Measurements from ENCODE around the gene LRRC7. TPM values are rescaled to one million over a fixed set of nuclear protein-coding genes. Genes with fewer than 3 reads are reported as not detected.
"Not testable (repeated sequence)": the region's sequence is repeated elsewhere in the genome, so short reads cannot be mapped to it uniquely, and the experiment has no call there.

LRRC7 gene
- total RNA-seq, 1 donor from 2014 or later: 8.8 TPM

- DNase-seq: no peak
These were observed 129.6 kb downstream of the LRRC7 start for GRCh38 chr1:69697340-69697739.

- DNase-seq: no peak
These were observed 133.0 kb downstream of the LRRC7 start for GRCh38 chr1:69700770-69701169.

- no peak for DNase-seq
These were observed 134.4 kb downstream of the LRRC7 start for GRCh38 chr1:69702085-69702484.

GRCh38 chr1:69706473-69706872, 138.8 kb downstream of the LRRC7 start:
- no peak for DNase-seq

- no peak for DNase-seq
These were observed 139.4 kb downstream of the LRRC7 start for GRCh38 chr1:69707103-69707502.

DNA sequence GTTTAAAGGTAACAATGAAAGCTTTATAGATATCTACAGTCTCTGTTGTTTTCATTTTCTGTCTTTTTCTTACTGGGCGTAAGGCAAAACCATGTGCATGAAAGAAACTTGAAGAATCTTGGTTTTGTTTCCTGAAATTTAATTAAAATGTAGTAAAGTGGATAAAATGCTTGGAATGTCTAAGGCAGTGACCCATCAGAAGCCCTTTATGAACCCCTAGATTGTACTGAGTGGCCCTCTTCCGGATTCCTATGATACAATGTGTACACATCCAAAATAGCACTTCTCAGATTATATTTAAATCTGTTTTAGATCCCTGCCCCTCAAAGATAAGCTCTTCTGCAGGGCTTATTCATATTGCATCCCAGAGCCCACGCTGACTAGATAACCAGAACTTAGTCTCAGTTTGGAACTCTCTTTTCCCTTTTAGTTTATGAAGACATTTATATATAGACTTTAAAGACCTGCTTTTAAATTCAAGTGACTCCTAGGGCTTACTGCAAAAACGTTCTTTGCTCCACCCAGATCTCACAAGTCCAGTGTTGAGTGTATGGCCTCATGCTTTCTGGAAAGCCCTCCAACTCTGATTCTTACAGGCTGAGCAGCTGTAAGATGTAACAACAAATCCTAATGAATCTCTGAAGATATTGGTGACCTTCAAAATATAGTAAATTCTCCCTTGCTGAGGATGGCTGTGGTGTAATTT, 142.9 kb downstream of the LRRC7 start:
- no peak for DNase-seq

GRCh38 chr1:69711190-69711930, 143.6 kb downstream of the LRRC7 start:
- peak; percentile 11 for DNase-seq

DNA sequence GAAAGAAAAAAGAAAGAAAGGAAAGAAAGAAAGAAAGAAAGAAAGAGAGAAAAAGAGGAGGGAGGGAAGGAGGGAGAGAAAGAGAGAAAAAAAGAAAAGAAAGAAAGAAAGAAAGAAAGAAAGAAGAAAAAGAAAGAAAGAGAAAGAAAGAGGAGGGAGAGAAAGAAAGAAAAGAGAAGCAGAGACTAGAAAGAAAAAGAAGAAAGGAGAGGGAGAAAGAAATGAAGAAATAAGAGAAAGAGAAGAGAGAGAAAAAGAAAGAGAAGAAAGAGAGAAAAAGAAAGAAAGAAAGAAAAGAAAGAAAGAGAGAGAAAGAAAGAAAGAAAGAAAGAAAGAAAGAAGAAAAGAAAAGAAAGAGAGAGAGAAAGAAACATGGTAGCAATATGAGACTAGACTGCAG, 150.1 kb downstream of the LRRC7 start:
- DNase-seq: not testable (repeated sequence)

DNA sequence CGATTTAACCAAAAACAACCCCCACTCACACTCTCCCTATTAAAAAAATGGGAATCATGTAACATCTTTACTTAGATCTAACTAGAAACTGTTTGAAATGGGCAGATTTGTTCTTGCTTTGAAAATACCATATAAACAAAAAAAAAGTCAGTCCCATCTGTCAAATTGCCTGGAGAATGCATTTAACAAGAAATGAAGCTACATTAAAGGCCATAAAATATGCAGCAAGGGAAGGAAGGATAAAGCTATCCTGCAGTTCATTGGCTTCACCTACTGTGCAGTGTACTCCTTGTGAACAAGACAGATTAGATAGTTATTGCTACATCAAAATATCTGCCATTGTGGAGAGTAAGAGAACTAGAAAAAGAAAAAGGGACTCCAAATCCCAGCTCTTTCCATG, 160.5 kb downstream of the LRRC7 start:
- no peak for DNase-seq

DNA sequence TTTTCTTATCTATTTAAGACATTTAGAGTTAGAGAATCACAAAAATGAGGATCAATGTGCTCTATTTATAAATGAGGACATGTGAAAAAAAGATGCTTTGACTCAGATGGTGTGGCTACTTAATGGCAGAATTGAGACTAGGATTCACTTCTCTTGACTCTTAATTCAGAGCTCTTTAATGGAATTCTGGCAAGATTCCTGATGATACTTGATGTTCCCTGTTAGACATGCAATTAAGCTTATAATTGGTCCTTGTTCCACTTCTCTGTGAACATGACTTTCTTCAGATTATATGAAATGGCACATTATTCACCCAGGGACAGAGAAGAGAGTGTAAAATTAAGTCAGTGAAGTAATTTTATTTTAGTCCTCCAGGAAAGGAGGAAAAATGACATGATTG, 165.3 kb downstream of the LRRC7 start:
- DNase-seq: no peak

- DNase-seq: peak; percentile 18
These were observed 169.9 kb downstream of the LRRC7 start for GRCh38 chr1:69737527-69738185.

GRCh38 chr1:69738458-69739250, 170.9 kb downstream of the LRRC7 start:
- peak; percentile 1 for DNase-seq

DNA sequence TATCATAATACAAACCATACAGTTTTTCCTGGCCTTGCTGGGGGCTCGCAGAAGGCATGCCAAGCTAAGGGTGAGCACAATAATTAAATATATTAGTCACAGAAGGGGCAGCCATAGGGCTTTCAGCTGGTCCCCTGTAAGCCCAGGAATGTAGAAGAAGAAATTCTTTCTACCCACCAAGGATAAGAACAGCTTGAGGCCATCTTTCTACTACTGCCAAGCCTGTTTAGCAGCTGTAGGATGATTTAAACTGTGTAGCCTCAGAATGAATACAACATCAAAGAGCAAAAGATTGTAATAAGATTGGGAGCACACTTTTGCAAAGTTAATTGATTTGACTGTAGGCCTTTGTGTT, 171.5 kb downstream of the LRRC7 start:
- peak; percentile 25 for DNase-seq

DNA sequence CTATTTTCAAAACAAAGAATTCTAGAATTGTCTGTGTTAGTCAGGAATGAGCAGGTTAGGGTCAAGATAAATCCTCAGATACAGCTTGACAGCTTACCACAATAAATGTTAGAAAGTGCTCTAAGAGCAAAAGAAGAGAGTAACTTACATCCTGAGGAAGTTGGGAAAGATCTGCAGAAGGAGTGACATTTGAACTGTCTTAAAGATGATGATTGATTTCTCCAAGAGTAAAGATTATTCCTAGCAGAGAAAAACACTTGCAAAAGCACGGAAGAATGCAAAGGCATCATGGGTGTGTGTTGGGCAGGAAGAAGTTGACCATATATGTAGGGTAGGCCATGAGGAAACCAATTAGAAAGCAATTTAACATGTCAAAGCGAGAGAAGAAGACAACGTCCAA, 175.4 kb downstream of the LRRC7 start:
- no peak for DNase-seq

- no peak for DNase-seq
These were observed 176.7 kb downstream of the LRRC7 start for GRCh38 chr1:69744381-69744780.

GRCh38 chr1:69747207-69747606, 179.5 kb downstream of the LRRC7 start:
- no peak for DNase-seq

DNA sequence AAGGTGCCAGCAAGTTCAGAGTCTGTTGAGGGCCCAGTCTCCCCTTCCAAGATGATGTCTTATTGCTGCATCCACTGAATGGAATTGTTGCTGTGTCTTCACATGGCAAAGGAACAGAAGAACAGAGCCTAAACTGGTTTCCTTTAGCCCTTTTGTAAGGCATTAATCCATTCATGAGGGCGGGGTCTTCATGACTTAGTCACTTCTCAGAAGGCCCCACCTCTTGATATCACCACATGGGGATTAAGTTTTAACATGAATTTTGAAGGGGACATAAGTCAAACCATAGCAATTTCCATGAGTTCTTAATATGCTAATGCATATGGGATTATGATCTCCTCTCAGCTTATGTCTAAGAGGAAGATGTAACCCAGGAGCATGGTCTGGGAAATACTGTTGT, 182.9 kb downstream of the LRRC7 start:
- DNase-seq: no peak

DNA sequence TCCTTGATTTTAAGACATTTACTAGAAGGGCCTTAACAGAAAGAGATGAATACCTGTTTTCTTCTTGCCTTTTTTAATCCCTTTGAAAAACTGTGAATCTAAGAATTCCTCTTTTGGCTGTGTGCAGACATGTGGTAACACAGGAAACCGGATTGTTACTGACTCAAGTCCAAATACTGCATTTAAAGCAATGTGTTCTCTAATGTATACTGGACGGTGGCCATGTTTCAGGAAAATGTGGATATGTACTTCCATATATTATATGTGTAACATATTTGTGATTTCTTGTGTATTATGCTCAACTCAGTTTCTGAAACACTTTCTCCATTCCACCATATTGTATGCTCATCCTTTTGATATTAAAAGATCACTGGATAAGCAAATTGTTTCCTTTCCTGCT, 185.1 kb downstream of the LRRC7 start:
- DNase-seq: peak; percentile 21

DNA sequence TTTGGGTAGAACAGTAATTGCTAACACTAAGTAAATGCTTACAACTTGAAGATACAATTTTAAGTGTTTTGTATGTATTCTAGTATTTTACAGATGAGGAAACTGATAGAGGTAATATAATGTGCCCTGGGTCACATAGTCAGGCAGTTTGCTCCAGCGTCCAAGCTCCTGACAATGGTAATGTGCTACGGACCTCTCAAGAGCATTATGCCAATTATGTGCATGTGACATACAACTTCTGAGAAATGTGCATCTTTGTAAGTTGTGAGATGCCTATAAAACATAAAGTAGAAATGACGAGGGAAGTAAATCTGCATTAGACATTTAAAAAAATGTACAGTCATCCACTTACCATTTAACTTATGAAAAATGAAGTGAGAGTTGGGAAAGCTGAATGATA, 186.8 kb downstream of the LRRC7 start:
- no peak for DNase-seq

- DNase-seq: no peak
These were observed 187.9 kb downstream of the LRRC7 start for GRCh38 chr1:69755647-69756046.

DNA sequence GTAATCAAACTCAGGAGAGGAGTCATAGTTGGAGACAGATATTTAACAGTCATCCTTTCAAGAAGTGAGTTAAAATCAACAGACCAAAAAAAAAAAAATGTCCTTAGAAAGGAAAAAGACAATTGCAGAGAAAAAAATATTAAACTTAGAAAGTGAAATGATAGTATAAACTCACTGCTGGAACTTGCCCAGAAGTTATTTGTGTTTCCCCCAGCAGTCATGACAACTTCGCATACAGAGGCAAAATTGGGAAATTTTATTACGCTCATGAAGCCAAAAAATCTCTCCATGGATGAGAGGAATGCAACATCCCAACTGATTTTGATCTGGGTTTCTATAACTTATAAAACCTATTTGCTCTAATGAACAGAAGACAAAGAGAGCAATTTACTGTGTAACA, 198.2 kb downstream of the LRRC7 start:
- peak; percentile 80 for DNase-seq

GRCh38 chr1:69766431-69767180, 198.9 kb downstream of the LRRC7 start:
- DNase-seq: no peak

Data from skin of body (tissue), 2 donors.